Measurements from ENCODE around the gene GRIK3.

DNA sequence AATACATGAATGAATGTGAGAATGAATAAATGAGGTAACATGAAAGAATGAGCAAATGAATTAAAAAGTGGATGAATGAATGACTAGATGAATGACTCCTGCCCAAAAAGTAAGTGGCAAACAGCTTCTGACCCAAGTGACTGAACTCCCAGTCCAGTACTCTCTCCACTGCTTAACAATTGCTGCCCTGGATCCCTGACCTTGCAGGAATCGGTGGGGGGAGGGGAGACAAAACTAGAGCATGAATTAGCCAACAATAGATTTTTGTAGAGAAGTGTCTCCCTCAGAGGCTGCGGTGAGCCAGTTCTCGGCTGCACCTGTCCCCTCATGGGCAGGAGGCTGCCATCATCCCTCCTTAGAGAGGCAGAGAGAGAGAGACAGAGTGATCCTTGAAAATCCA is 5.9 kb upstream of the GRIK3 start:
- TF ChIP-seq ZBTB1 (tag by site-specific recombination; IDR thresholded peaks at IDR 0.05) (no peak), ELK4 (IDR thresholded peaks at IDR 0.05; ENCODE audit: borderline replicate concordance, low read depth, low read length) (no peak), KLF1 (tag by site-specific recombination; IDR thresholded peaks at IDR 0.05) (no peak), ZEB2 (tag by site-specific recombination; IDR thresholded peaks at IDR 0.05) (no peak), ZNF157 (tag by site-specific recombination; IDR thresholded peaks at IDR 0.05) (no peak)
- TF ChIP-seq, protein P1, sequence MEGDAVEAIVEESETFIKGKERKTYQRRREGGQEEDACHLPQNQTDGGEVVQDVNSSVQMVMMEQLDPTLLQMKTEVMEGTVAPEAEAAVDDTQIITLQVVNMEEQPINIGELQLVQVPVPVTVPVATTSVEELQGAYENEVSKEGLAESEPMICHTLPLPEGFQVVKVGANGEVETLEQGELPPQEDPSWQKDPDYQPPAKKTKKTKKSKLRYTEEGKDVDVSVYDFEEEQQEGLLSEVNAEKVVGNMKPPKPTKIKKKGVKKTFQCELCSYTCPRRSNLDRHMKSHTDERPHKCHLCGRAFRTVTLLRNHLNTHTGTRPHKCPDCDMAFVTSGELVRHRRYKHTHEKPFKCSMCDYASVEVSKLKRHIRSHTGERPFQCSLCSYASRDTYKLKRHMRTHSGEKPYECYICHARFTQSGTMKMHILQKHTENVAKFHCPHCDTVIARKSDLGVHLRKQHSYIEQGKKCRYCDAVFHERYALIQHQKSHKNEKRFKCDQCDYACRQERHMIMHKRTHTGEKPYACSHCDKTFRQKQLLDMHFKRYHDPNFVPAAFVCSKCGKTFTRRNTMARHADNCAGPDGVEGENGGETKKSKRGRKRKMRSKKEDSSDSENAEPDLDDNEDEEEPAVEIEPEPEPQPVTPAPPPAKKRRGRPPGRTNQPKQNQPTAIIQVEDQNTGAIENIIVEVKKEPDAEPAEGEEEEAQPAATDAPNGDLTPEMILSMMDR (tag by site-specific recombination; IDR thresholded peaks at IDR 0.05), result no peak
